ENCODE data around the gene ABLIM3.

The ABLIM3 gene

DNA sequence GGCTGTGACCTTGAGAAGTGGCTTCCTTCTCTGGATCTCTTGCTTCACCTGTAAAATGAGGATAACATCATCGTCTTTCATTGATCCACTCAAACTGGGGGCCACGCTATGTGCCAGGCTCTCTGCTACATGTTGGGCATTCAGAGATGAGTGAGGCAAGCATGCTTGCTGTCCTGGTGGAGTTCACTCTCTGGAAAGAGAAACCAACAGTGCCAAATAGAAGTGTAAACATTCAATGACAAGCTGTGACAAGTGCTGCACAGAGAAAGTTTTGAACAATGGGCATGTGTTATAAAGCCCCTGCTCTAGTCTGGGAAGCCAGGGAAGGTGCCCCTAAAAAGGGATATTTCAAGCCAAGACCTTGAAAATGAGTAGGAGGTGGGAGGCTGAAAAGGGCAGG lies 79.5 kb downstream of the ABLIM3 start:
- no peak for DNase-seq

DNA sequence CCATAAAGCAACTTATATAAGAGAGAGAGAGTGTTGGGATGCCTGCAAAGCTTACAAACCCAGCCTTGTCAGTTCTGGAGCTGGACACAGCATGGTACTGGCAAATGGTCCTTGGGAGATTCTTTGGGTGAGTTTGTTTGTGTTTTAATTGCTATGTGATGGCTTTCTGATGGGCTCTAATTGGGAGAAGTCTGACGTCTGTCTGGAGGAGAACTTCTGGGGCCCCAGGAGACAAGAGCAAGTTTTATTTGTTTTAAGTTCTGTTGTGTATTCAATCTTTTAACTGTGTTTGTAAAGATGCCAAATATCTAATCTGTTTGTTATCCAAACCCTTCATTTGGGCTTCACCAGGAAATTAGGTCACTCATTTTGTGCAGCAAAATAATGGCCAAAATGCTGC lies 80.0 kb downstream of the ABLIM3 start:
- no peak for DNase-seq

DNA sequence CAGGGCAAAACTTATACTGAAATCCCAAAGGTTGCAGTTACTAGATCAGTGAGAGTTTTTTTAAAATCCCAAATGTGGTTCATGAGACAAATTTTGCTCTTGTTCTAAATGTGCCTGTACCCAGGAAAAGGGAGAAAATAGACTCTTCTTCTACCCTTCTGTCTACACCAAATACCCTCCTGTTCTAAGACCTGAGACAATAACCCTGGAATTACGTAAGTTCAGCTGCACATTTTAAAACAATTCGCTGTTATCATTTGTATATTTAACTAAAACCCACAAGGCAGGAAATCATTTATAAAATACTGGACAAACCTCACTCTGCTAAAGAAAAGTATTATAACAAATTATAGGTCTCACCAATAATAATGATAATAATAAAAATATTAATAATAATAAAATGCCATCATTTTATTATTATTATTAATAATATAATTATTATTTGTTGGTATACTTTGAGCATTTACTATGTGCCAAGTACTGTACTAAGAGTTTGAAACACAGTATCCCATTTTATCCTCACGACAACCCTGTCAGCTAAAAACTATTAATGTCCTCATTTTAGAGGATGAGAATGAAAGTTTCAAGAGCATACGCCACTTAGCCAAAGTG lies 80.5 kb downstream of the ABLIM3 start:
- no peak for DNase-seq

DNA sequence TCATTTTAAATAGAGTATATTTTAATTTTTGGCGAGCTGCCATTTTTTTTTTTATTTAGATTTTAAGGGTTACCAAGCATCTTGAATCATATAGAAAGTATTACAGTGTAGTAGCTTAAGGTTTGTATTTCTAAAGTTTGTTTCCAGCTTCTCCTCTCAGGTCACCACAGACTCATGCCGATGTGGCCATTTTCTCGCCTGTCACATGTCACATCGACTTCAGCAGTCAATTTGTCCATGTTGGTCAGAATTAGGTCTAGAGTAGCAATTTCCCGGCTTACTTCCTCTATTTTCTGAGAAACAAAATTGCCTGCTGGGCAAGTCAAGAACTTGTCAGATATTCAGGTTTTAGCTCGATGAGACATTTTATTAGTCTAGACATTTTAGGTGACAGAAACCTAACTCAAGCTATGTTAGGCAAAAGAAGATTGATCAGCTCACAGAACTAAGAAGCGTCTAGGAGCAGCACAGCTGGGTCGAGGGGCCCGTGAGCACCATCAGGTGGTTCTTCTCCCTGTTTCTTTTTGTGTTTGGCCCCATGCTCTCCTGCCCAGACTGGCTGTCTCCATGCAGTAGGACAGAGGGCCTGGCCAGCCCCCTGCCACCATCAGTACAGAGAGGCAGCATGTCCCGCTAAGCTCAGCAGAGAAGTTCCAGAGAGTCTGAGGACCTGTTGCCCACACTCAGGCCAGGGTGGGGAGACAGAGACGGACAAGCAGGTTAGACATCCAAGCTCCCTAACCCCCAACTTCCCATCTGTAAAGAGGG lies 82.0 kb downstream of the ABLIM3 start:
- DNase-seq, result no peak

DNA sequence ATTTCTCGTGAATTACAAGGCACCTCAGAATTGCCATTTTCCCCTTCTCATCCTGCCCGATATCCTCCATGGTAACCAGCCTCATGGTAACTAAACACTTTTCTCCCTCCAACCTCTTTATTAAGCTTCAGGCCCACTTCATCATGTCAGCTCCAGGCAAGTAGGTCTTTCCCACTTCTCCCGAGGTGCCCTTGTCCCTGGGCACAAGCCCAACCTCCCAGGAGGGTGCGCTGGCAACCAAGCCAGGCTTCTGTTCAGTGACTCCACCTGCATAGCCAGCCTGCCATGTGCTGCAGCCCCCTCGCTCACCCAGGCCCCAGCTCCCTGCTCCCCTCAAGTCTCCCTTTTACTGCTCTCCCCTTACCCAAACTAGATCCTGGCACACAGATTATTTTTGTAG lies 83.0 kb downstream of the ABLIM3 start:
- DNase-seq, result no peak

DNA sequence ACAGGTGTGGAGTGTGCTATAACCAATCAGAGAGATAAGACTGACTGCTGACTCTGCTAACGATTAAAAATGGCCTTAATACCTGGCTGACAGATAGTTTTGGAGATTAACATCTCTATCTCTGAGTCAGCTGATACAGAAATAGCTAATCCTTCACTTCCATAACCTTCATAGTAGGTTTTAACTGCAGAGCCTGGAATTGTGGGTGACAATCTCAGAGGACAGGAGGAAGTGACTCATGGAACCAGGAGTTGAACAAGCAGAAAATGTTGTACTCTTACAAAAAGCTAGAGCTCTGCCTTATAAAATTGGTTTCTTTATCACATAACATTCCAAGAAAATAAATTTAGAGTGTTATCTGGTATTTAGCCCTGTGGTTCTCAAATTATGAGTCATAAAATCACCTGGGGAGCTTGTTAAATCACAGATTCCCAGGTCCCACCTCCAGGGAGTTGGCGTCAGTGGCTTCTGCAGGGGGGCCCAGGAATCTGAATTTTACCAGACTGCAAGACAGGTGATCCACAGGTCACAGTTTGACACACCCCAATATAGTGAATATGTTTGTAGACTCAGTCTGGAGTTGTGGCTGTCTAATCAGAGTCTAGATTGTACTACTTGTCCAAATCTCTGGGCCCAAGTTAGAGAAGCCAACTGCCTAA lies 86.0 kb downstream of the ABLIM3 start:
- peak; percentile 55 for DNase-seq

DNA sequence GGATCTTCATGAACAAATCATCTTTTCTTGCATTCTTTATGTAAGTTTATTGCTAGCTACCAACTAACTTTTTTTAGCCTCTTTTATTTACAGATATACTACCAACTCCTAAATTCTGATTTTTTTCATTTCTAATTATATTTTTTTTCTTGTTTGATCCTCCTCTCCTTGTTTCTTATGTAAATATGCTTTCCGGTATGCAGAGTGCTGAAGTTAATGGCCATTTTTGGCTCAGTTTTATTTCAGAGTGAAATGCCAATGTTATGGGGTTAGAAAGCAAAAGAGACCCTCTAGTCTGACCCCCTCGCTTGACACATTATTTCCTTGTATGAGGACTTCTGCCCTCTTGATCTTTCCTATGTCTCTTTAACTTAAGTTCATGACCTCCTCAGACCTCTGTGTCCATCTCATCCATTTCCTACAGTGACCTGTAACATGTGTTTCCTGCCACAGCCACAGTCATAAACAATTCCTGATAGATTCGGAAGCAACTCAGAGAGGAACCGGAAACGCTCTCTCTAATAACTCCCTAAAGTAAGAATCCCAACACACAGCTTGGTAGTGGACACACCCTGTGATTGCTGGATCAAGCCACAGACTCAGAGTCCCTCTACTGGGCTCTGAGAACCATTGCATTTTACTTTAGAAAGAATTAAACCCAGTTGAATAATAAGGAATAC lies 87.5 kb downstream of the ABLIM3 start:
- DNase-seq, result peak; percentile 84

DNA sequence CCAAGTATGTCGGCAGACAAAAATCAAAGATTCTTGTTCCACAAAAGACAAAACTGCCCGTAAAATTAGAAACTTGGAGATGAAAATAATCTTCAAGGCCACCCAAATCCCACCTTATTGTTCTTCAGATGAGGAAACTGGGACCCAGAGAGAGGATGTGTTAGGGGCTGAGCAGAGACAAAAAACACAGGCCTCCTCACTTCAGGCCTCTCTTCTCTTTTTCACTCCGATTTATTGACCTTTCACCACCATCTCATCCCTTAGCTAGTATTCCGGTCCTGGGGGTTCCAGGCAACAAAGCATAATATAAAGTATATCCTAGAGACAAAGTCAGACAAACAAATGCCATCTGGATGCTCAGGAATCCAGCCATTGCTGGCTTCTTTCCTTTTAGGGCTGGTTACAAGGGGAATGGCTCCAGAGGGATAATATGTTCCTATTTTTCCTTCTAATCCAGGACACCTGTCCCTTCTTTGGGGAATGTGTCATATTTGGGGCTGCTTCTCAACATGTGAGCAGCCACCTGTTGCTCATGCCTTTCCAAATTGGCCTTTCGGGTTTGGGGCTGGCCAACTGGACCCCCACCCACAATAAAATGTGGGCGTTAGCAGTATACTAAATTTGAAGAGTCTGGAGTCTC lies 88.1 kb downstream of the ABLIM3 start:
- DNase-seq, result no peak

DNA sequence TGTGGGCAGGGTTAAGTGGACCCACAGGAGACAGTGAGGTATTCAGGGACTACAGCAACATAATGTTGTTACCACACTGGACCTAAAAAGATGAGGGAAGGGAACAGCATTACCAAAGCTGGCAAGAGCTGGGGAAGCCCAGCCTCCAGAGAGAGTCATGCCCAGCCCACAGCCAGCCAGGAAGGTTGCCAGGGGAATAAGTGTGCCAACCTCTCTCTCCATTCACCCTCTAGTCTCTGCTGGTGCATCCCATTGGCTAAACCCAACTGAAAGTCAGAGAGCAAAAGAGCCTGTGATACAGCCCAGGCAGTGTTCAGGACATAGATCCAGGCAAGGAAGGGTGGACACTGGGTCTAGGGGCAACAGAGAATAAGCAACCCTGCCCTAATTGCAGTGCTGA lies 94.5 kb downstream of the ABLIM3 start:
- DNase-seq, result no peak

DNA sequence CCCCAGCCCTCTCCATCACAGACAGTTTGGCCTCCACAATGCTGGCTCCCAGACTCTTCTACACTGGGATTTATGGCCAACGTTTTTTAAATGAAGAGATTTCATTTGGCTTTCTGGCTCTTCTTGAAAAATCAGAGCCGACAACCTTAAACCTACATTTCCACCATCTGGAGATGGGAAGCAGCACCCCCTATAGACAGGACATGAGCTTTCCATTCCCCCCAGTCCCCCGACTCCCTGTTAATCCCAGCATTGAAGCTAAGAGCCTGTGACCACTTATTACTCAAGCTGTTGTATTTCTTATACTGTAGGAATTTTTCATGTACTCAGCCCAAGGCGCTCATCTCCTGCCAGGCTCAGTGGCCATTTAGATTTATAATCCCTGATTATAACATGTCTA lies 96.4 kb downstream of the ABLIM3 start:
- DNase-seq, result no peak

DNA sequence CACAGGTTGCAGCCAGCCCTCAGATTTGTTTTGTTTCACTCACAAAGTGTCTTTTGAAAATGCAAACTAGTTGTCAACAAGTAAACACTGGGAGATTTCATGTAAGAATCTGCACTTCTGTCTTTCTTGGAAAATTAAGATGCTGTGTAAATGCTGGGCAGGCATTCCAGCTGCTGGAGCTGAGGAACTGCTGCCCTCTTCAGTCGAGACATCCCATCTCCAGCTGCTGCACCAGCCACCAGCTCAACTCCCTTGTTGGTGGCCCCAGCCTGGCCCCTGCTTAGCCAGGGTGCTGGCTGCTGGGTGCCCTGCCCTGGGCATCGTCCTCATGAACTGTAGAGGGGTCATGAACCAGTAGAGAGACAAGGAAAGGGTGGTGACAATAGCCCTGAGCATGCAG lies 97.2 kb downstream of the ABLIM3 start:
- DNase-seq, result no peak

DNA sequence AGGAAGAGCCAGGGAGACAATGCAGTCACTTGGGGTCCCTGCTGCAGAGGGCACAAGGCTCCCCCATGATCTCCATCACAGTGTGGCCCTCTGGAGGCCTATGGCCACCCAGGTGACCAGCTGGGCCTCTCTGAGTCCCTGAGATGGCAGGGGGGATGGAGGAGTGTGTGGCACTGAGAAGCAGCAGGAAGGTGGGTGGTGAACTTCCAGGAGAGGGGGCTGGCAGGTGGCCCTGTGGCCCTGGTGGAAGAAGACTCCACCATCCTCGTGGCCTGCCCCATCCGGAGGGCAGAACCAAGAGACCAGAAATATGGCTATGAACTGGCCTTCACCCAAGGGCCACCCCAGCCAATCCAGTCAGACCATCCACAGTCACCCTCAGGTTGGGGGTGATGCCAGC lies 98.6 kb downstream of the ABLIM3 start:
- no peak for DNase-seq

DNA sequence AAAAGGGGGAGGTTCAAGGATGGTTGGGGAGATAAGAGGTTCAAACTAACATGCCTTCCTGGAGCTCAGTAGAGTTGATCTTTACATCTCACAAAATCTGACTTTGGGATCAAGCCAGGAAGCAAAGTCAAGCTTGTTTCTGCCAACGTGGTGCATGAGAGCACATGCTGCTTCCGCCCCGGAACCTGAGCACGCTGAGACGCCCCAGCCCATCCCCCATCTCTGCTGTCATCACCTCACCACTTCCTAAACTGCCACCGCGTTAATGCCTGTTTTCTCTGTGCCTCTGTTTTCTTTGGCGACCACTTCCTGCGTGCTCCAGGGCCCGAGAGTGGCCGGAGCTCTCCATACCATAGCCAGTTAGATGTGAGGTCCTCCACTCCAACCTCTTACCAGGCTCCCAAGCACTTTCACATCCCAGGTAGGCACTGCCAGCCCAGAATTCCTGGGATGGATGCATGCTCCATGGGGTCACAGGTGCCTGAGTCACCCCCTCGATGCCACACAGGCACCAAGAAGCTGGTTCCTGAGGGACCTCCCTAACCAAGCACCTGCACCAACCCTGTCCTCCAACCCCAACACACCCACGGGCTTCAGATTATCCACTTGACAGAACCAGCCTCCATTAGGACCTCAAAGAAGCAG lies 99.2 kb downstream of the ABLIM3 start:
- no peak for DNase-seq

DNA sequence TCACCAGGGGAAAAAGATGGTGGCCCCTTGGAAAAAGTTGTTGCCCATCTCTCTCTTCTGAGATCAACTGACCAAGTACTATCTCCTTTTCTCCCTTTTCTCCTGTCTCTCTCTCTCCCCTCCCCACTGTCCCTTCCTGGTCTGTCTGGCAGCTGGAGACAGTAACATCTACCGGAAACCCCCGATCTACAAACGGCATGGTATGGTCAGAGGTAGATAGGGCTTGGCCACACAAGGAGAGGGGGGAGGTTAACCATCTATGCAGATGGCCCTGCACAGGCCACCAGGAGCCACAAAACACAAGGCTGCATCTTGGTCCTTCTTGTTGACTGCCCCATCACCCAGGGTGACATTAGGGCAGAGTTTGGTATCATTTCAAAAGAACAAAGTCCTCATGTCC lies 101.0 kb downstream of the ABLIM3 start:
- no peak for DNase-seq

DNA sequence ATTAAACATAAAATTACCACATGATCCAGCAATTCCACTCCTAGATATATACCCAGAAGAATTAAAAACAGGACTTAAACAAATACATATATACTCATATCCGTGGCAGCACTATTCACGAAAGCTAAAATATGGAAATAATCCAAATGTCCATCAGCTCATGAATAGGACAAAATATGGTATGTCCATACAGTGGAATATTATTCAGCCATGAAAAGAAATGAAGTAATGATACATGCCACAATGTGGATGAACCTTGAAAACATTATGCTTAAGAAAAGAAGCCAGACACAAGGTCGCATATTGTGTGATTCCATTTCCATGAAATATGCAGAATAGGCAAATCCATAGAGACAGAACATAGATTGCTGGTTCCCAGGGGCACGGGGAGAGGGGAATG lies 105.6 kb downstream of the ABLIM3 start:
- no peak for DNase-seq

DNA sequence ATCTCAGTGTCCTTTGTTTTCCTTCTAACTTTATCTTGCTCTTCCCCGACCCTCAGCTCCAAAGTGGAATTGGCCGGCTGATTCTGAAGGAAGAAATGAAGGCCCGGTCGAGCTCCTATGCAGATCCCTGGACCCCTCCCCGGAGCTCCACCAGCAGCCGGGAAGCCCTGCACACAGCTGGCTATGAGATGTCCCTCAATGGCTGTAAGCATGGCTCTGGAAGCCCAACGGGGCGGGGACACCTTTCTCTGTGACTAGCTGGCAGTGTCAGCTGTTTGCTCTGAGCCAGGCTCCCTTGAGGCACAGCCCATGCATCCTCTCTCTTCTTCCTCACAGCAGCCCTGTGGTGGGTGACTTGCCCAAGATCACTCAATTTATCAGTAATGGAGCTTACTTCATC lies 106.4 kb downstream of the ABLIM3 start:
- DNase-seq, result no peak

DNA sequence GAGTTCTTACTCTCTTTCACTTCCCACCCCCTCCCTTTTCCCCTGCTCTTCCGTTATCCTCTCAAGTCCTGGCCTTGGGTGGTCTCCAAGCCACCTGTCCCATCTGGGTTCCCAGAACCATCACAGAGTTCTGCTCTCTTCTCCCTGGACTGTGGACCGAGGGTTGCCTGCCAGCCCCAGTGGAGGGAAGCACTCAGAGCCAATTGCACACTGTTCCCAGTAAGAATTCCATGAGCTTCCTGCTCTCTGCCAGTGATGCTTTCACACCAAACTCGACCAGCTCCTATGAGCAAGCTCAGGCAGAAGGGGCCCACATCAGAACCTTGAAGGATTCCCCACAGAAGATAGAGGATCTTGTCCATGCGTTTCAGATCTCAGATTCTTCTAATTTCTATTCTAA lies 110.3 kb downstream of the ABLIM3 start:
- DNase-seq, result no peak

DNA sequence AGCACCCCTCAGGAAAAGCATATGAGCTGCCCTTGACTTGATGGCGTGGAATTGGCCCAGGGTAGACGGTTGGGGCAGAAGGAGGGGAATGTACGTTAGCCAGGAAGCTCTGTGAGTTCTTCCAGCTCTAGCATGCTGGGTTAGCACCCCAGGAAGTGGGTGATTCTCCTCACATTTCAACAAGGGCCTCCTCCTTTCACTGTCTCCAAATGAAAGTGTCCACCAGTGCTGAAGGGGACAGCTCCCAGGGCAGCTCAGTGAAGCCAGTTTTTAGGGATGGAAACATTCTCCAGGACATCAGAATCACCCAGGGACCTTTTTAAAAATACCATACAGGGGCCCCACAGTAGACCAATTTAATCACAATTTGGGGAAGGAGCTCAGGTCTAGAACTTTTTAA lies 113.2 kb downstream of the ABLIM3 start:
- peak; percentile 41 for DNase-seq

DNA sequence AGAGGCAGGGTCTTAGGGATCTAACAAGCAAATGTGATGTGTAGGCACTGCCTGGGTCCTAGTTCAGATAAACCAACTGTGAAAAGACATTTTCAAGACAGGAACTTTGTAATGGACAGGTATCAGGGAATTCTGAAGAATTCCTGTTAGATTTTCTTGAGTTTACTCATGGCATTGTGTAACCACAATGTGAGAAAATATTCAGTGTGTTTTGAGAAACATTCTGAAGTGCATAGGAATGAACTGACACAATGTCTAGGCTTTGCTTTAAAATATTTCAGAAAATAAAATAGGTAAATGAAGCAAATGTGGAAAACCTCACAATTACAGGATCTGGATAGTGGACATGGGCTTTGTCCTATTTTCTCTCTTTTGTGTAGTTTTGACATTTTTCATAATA lies 115.2 kb downstream of the ABLIM3 start:
- DNase-seq, result peak; percentile 35

DNA sequence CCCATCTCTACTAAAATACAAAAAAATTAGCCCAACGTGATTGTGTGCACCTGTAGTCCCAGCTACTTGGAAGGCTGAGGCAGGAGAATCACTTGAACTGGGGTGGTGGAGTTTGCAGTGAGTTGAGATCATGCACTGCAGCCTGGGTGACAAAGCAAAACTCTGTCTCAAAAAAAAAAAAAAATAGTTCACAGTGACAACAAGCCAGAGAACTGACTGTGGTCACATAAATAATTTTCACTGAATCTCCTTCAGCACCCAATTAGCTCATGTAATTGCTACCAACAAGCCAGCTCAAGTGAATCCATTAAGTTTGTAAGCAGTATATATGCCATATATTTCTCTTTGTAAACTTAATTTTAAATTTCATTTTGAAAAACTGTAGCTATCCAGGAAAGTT lies 115.8 kb downstream of the ABLIM3 start:
- no peak for DNase-seq

DNA sequence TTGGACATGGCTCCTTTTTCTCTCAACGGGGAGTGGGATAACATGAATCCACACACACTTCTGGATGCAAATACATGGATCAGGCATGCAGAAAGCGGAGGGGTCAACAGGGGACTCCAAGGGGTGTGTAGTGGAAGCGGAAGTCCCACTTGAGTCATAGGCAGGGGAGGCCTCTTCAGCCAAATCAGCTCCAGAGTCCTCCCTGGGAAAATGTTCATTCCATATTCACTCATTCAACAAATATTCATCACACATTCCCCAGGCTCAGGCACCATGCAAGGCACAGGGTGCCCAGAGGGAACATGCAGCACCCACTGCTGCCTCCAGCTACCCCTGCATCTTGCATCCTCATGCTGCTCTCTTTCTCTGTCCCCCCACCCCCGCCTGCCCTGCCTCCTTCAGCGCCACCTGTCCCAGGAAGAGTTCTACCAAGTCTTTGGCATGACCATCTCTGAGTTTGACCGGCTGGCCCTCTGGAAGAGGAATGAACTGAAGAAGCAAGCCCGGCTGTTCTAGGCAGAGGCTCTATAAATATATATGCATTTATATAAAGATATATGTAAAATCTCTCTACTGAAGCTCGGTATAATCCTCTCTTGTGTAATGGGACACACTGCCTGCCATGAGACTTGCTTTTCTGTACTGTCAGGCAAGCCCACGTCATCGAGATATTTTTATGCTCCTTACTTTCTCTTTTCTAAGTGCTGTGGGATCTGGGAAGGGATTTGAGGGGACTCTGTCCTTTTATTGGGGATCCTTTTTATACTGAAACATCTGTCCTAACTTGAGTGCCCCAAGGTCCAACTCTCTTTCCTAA lies 116.8 kb downstream of the ABLIM3 start:
- DNase-seq, result peak; percentile 72

DNA sequence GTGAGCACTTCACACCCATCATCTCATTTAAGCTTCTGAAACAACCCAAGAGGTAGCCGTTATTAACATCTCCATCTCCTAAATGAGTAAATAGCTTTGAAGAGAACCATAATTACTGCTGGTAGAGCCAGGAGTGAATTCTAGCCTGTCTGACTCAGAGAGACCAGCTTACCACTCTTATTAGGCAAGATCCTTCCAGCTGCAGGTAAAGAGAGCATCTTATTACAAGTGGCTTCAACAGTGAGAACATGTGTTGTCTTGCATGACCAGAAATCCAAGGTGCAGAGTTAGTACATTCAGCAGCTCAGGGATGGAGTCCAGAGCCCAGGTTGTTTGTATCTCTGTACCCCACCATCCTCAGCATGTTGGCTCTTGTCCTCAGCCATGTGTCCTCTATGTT lies 119.5 kb downstream of the ABLIM3 start:
- no peak for DNase-seq
